Astrocyte (in vitro differentiated cells and primary cell): ENCODE measurements around the gene PCDHGA8.

Experiments used
- EZH2 ChIP-seq: IDR thresholded peaks from 2 replicates; pipeline ENCODE4 v1.6.1; 2012; ENCODE audit warnings: mild to moderate bottlenecking, low read length, inconsistent platforms; ENCODE audit not compliant: insufficient read depth
- TF ChIP-seq, protein P1 (sequence below): IDR thresholded peaks from 2 replicates; pipeline ENCODE4 v1.5.1; 2011; ENCODE audit warnings: low read depth, mild to moderate bottlenecking, inconsistent platforms, low read length, moderate library complexity; ENCODE audit not compliant: insufficient read depth

DNA sequence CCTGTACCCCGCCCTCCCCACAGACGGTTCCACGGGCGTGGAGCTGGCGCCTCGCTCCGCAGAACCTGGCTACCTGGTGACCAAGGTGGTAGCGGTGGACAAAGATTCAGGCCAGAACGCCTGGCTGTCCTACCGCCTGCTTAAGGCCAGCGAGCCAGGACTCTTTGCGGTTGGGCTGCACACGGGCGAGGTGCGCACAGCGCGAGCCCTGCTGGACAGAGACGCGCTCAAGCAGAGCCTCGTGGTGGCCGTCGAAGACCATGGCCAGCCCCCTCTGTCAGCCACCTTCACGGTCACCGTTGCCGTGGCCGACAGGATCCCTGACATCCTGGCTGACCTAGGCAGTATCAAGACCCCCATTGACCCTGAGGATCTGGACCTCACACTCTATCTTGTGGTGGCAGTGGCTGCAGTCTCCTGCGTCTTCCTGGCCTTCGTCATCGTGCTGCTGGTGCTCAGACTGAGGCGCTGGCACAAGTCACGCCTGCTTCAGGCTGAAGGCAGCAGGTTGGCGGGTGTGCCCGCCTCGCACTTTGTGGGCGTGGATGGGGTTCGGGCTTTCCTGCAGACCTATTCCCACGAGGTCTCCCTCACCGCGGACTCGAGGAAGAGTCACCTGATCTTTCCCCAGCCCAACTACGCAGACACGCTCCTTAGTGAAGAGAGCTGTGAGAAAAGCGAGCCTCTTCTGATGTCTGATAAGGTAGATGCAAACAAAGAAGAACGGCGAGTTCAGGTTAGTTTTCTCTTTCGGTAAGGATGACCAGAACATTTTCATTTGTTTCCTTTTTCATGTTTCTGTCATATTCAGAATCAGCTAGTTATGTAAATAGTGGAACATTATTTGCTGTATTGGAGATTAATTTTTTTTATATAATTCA, 26.2 kb upstream of the PCDHGA8 start:
- TF ChIP-seq, protein P1, sequence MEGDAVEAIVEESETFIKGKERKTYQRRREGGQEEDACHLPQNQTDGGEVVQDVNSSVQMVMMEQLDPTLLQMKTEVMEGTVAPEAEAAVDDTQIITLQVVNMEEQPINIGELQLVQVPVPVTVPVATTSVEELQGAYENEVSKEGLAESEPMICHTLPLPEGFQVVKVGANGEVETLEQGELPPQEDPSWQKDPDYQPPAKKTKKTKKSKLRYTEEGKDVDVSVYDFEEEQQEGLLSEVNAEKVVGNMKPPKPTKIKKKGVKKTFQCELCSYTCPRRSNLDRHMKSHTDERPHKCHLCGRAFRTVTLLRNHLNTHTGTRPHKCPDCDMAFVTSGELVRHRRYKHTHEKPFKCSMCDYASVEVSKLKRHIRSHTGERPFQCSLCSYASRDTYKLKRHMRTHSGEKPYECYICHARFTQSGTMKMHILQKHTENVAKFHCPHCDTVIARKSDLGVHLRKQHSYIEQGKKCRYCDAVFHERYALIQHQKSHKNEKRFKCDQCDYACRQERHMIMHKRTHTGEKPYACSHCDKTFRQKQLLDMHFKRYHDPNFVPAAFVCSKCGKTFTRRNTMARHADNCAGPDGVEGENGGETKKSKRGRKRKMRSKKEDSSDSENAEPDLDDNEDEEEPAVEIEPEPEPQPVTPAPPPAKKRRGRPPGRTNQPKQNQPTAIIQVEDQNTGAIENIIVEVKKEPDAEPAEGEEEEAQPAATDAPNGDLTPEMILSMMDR: no peak
- TF ChIP-seq EZH2: no peak
